GM12864 (cell line): ENCODE data around the gene UGT3A2.

ENCODE experiments used
- DNase-seq: peaks from one replicate; pipeline ENCODE4 v3.0.0-alpha.2; 2011; ENCODE audit warnings: low read depth
- H3K4me3 ChIP-seq: 2 replicates; pipeline ENCODE4 v1.5.1; 2011; ENCODE audit warnings: mild to moderate bottlenecking, low read depth, low read length, control low read depth
- CTCF ChIP-seq: IDR thresholded peaks from 2 replicates; pipeline ENCODE4 v1.5.1; 2011; ENCODE audit warnings: low read depth, mild to moderate bottlenecking, moderate library complexity, low read length, control low read depth, inconsistent platforms; ENCODE audit errors: missing control alignments

UGT3A2 gene, protein sequence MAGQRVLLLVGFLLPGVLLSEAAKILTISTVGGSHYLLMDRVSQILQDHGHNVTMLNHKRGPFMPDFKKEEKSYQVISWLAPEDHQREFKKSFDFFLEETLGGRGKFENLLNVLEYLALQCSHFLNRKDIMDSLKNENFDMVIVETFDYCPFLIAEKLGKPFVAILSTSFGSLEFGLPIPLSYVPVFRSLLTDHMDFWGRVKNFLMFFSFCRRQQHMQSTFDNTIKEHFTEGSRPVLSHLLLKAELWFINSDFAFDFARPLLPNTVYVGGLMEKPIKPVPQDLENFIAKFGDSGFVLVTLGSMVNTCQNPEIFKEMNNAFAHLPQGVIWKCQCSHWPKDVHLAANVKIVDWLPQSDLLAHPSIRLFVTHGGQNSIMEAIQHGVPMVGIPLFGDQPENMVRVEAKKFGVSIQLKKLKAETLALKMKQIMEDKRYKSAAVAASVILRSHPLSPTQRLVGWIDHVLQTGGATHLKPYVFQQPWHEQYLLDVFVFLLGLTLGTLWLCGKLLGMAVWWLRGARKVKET

GRCh38 chr5:36066540-36067210 lies at the start of gene UGT3A2:
Gene UGT3A2 (minus strand): TSS chr5:36066882. CDS start chr5:36066789, 93 bp downstream.
- TF ChIP-seq CTCF = no peak
- H3K4me3 ChIP-seq = no peak within 1 kb of the TSS
- DNase-seq = no peak

GRCh38 chr5:36111238-36111637 lies 44.6 kb upstream of the UGT3A2 start:
- no peak overlapping the region for H3K4me3 ChIP-seq
- TF ChIP-seq CTCF = no peak
- no peak for DNase-seq

DNA sequence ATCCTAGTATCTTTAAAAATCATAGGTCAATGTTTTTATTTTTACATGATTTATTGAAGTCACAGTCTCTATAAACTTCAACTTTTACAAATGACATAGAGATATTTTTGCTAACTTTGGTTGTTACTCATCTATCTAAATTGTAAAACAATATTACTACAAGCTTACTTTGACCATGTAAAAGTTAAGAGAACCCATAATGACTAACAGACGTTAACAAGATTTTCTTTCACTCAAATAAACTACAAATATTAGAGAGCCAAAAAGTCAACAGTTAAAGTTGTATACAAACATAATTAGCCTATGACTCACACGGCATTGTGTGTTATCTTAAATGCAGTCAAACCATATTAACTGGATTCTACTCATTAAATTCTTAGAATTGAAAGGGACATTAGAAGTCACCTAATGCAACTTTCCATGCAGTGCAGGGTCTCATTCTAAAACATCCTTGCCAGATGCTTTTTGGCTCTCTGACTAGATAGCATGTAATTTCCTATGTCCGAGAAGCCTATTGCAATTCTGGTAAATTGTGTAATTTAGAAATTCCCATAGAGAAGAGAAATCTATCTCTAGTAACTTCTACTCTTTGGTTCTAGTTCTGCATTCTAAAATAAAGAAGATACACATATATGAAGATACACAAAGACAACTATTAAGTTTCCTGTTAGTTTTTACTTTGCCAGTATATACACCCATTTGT lies 42.2 kb upstream of the UGT3A2 start:
- no peak for DNase-seq
- no peak for TF ChIP-seq CTCF
- no peak overlapping the region for H3K4me3 ChIP-seq

GRCh38 chr5:36105819-36106218 lies 39.1 kb upstream of the UGT3A2 start:
- DNase-seq = no peak
- H3K4me3 ChIP-seq = no peak overlapping the region
- no peak for TF ChIP-seq CTCF

GRCh38 chr5:36099748-36100147 lies 33.1 kb upstream of the UGT3A2 start:
- H3K4me3 ChIP-seq = no peak overlapping the region
- no peak for TF ChIP-seq CTCF
- DNase-seq = no peak

DNA sequence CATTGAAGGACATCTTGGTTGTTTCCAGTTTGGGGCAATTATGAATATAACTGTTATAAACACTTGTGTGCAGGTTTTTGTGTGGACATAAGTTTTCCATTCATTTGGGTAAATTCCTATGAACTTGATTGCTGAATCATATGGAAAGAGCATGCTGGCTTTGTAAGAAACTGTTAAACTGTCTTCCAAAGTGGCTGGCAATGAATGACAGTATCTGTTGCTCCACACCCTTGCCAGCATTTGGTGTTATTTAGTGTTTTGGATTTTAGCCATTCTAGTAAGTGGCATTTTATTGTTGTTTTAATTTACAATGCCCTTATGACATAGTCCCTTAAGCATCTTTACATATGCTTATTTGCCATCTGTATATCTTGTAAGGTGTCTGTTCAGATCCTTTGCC lies 29.8 kb upstream of the UGT3A2 start:
- no peak overlapping the region for H3K4me3 ChIP-seq
- no peak for TF ChIP-seq CTCF
- DNase-seq = no peak
